NCI-H460 (cell line): ENCODE data around the gene RYR3. TPM values are rescaled to one million over a fixed set of nuclear protein-coding genes. Genes with fewer than 3 reads are reported as not detected.

Source experiments
- DNase-seq: peaks from one replicate; pipeline ENCODE4 v3.0.0-alpha.2; 2016; ENCODE audit warnings: low read depth; ENCODE audit errors: extremely low read depth
- total RNA-seq: library from RNA; depleted of rRNA; stranded (reverse); fragments of >200 nt; shearing (Covaris generic); gene quantifications from 2 replicates; pipeline ENCODE4 v1.2.3, GENCODE V29; 2014

The RYR3 gene
- total RNA-seq, 1 experiment from 2014 or later = not detected

- no peak for DNase-seq
These were observed 183.5 kb downstream of the RYR3 start for GRCh38 chr15:33494306-33494705.

GRCh38 chr15:33500432-33501195 is 189.8 kb downstream of the RYR3 start:
- DNase-seq = no peak

GRCh38 chr15:33503681-33504080 is 192.9 kb downstream of the RYR3 start:
- DNase-seq = no peak

- DNase-seq = no peak
These were observed 196.1 kb downstream of the RYR3 start for GRCh38 chr15:33506781-33507296.

- no peak for DNase-seq
These were observed 197.9 kb downstream of the RYR3 start for GRCh38 chr15:33508703-33509102.

GRCh38 chr15:33515121-33515520 is 204.4 kb downstream of the RYR3 start:
- no peak for DNase-seq

- DNase-seq = no peak
These were observed 205.8 kb downstream of the RYR3 start for GRCh38 chr15:33516563-33516962.

GRCh38 chr15:33517944-33518343 is 207.2 kb downstream of the RYR3 start:
- DNase-seq = no peak

- DNase-seq = no peak
These were observed 207.7 kb downstream of the RYR3 start for GRCh38 chr15:33518421-33518820.

- DNase-seq = no peak
These were observed 213.5 kb downstream of the RYR3 start for GRCh38 chr15:33524274-33524673.

- no peak for DNase-seq
These were observed 215.8 kb downstream of the RYR3 start for GRCh38 chr15:33526532-33526931.

GRCh38 chr15:33533197-33533596 is 222.4 kb downstream of the RYR3 start:
- DNase-seq = no peak

GRCh38 chr15:33534642-33535041 is 223.9 kb downstream of the RYR3 start:
- no peak for DNase-seq

GRCh38 chr15:33535135-33535534 is 224.4 kb downstream of the RYR3 start:
- no peak for DNase-seq

GRCh38 chr15:33539825-33540573 is 229.2 kb downstream of the RYR3 start:
- DNase-seq = no peak

- no peak for DNase-seq
These were observed 233.2 kb downstream of the RYR3 start for GRCh38 chr15:33543957-33544356.

GRCh38 chr15:33545866-33546265 is 235.1 kb downstream of the RYR3 start:
- no peak for DNase-seq

- DNase-seq = peak; percentile 7
These were observed 237.1 kb downstream of the RYR3 start for GRCh38 chr15:33547876-33548275.

GRCh38 chr15:33551860-33552259 is 241.1 kb downstream of the RYR3 start:
- DNase-seq = no peak

- DNase-seq = no peak
These were observed 242.4 kb downstream of the RYR3 start for GRCh38 chr15:33553157-33553556.

GRCh38 chr15:33559207-33559890 is 248.6 kb downstream of the RYR3 start:
- no peak for DNase-seq
